Activated B cell treated with CpG ODN at 0.5 μM for 24 hours (primary cell): ENCODE measurements around the gene GRN. TPM values are rescaled to one million over a fixed set of nuclear protein-coding genes. Genes with fewer than 3 reads are reported as not detected.

Source experiments
- ATAC-seq: fragments of 200-7000 bp; cut with Tn5 transposase; one replicate; pipeline ENCODE4 v1.10.0; 2021; ENCODE audit warnings: low read depth, mild to moderate bottlenecking, moderate library complexity
- CTCF ChIA-PET: fragments of 350-600 bp; sonication (Branson Sonifier 250); formaldehyde crosslinking; loops from one replicate; lab custom pipeline; 2021; ENCODE audit warnings: antibody characterized with exemption; lab: Charles Lee
- POLR2A ChIA-PET: fragments of 350-600 bp; sonication (Branson Sonifier 250); formaldehyde crosslinking; loops from one replicate; lab custom pipeline; 2021; ENCODE audit warnings: antibody characterized with exemption; lab: Charles Lee
- DNase-seq: peaks from one replicate; pipeline ENCODE4 v3.0.0; 2022
- H3K27ac Mint-ChIP-seq: one replicate; pipeline ENCODE4 v1.8.0; 2020; ENCODE audit warnings: mixed read lengths
- H3K27me3 Mint-ChIP-seq: one replicate; pipeline ENCODE4 v1.8.0; 2021; ENCODE audit warnings: mixed read lengths
- H3K36me3 Mint-ChIP-seq: one replicate; pipeline ENCODE4 v1.8.0; 2021; ENCODE audit warnings: low read depth, mixed read lengths
- H3K4me1 Mint-ChIP-seq: one replicate; pipeline ENCODE4 v1.8.0; 2021; ENCODE audit warnings: mixed read lengths
- H3K4me3 Mint-ChIP-seq: one replicate; pipeline ENCODE4 v1.8.0; 2020; ENCODE audit warnings: mild to moderate bottlenecking, mixed read lengths
- H3K9me3 Mint-ChIP-seq: one replicate; pipeline ENCODE4 v1.8.0; 2020; ENCODE audit warnings: mixed read lengths
- CTCF ChIP-seq: fragments of 200-600 bp; IDR thresholded peaks from one replicate; pipeline ENCODE4 v1.8.0; 2022; ENCODE audit warnings: antibody characterized with exemption, mild to moderate bottlenecking
- intact Hi-C: fragments of 100-400 bp; cut with micrococcal nuclease; formaldehyde crosslinking; loops from one replicate; pipeline ENCODE4 v1.15.1; 2024
- total RNA-seq: library from RNA; stranded (reverse); gene quantifications from 2 replicates; pipeline ENCODE4 v1.2.3, GENCODE V29; 2022

GRN gene
- total RNA-seq, 1 donor from 2014 or later = 250 TPM

DNA sequence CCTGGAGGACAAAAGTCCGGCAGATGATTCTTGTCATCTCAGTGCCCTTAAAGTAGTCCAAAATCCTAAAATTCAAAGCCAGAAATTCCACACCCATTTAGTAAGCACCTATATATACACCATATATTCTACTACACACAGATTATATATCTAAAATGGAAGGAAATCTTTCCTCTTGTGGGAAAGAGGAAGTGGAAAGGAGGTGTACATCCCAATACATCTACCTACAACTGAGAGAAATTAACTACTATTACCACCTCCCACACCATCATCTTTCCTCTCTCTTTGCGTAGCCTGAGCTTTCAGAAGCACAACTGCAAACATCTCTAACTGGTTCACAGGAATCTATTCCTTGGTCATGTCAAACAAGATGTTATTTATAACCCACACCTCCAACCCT, 49.7 kb downstream of the GRN start:
- intact Hi-C loops = no loop called here
- Mint-ChIP-seq H3K27me3 (peaks cover 1% of the 10 kb centered on the region), H3K4me1 (peaks cover 6% of the 10 kb centered on the region), H3K4me3 (no peak overlapping the region), H3K36me3 (peaks cover 32% of the 10 kb centered on the region), H3K27ac (no peak overlapping the region), H3K9me3 (no peaks in the 10 kb centered on the region)
- CTCF ChIA-PET = no interaction called here
- TF ChIP-seq CTCF = no peak
- DNase-seq (no peak), ATAC-seq (no peak)
- POLR2A ChIA-PET = no interaction called here

GRCh38 chr17:44396946-44397345, 51.8 kb downstream of the GRN start:
- no peak for TF ChIP-seq CTCF
- H3K4me3 Mint-ChIP-seq = no peak overlapping the region
- H3K27me3 Mint-ChIP-seq = no peaks in the 10 kb centered on the region
- H3K27ac Mint-ChIP-seq = no peak overlapping the region
- intact Hi-C loops = no loop called here
- no peak for DNase-seq
- H3K36me3 Mint-ChIP-seq = peaks cover 49% of the 10 kb centered on the region
- ChIA-PET CTCF (no interaction called here), POLR2A (no interaction called here)
- no peak for ATAC-seq
- no peaks in the 10 kb centered on the region for H3K9me3 Mint-ChIP-seq
- peaks cover 3% of the 10 kb centered on the region for H3K4me1 Mint-ChIP-seq

- Mint-ChIP-seq H3K36me3 (peaks cover 55% of the 10 kb centered on the region), H3K4me3 (no peak overlapping the region), H3K4me1 (peaks cover 9% of the 10 kb centered on the region), H3K27me3 (no peaks in the 10 kb centered on the region), H3K27ac (no peak overlapping the region), H3K9me3 (no peaks in the 10 kb centered on the region)
- CTCF ChIA-PET = no interaction called here
- no peak for TF ChIP-seq CTCF
- intact Hi-C loops = no loop called here
- POLR2A ChIA-PET = no interaction called here
- no peak for ATAC-seq
- DNase-seq = no peak
Measured at GRCh38 chr17:44397479-44398440, 52.7 kb downstream of the GRN start.

GRCh38 chr17:44398692-44399691, 53.9 kb downstream of the GRN start:
- Mint-ChIP-seq H3K9me3 (no peaks in the 10 kb centered on the region), H3K4me1 (peaks cover 15% of the 10 kb centered on the region), H3K27me3 (no peaks in the 10 kb centered on the region), H3K27ac (no peak overlapping the region), H3K4me3 (no peak overlapping the region), H3K36me3 (peaks cover 66% of the 10 kb centered on the region)
- DNase-seq = no peak
- TF ChIP-seq CTCF = no peak
- ATAC-seq = no peak
- ChIA-PET CTCF (no interaction called here), POLR2A (no interaction called here)
- intact Hi-C loops = no loop called here
